PC-3 (cell line): ENCODE data around the gene ALDH7A1.

Source experiments
- CTCF ChIP-seq: fragments of 300-600 bp; sonication (generic); conservative IDR thresholded peaks from 2 replicates; pipeline ENCODE4 v1.5.1; 2017; ENCODE audit warnings: antibody characterized with exemption, low read depth, mild to moderate bottlenecking, low read length
- EZH2 ChIP-seq: fragments of 300-600 bp; sonication (generic); IDR thresholded peaks from one replicate; pipeline ENCODE4 v1.6.1; 2017; ENCODE audit warnings: antibody characterized with exemption, mild to moderate bottlenecking, low read length; ENCODE audit not compliant: unreplicated experiment
- EZH2phosphoT487 ChIP-seq: fragments of 300-600 bp; sonication (generic); IDR thresholded peaks from 2 replicates; pipeline ENCODE4 v1.6.1; 2018; ENCODE audit warnings: mild to moderate bottlenecking, antibody characterized with exemption, low read length, borderline replicate concordance

- TF ChIP-seq CTCF (no peak), EZH2 (no peak), EZH2phosphoT487 (no peak)
Measured at GRCh38 chr5:126520593-126520953, 74.4 kb downstream of the ALDH7A1 start.
